Mucosa of stomach (tissue), 1 donor: ENCODE results near the gene SKAP2.

Experiments used
- H3K27me3 ChIP-seq: one replicate; pipeline ENCODE4 v1.7.0; 2013; ENCODE audit warnings: mild to moderate bottlenecking, low read length; ENCODE audit not compliant: control insufficient read depth, insufficient read depth
- H3K36me3 ChIP-seq: one replicate; pipeline ENCODE4 v1.7.0; 2013; ENCODE audit warnings: low read length; ENCODE audit not compliant: control insufficient read depth, insufficient read depth
- H3K4me1 ChIP-seq: one replicate; pipeline ENCODE4 v1.7.0; 2013; ENCODE audit warnings: mild to moderate bottlenecking, low read length; ENCODE audit not compliant: control insufficient read depth, insufficient read depth
- H3K4me3 ChIP-seq: one replicate; pipeline ENCODE4 v1.7.0; 2013; ENCODE audit warnings: low read length
- H3K9ac ChIP-seq: one replicate; pipeline ENCODE4 v1.7.0; 2013; ENCODE audit warnings: mild to moderate bottlenecking, low read length, moderate library complexity
- H3K9me3 ChIP-seq: one replicate; pipeline ENCODE4 v1.7.0; 2013; ENCODE audit warnings: mild to moderate bottlenecking, low read length, moderate library complexity; ENCODE audit not compliant: control insufficient read depth
- donor health status: Pancreatic carcinoma.

The SKAP2 gene

GRCh38 chr7:26792576-26792975 is 71.8 kb downstream of the SKAP2 start:
- Histone ChIP-seq H3K9ac (no peak overlapping the region), H3K9me3 (no peaks in the 10 kb centered on the region), H3K27me3 (no peaks in the 10 kb centered on the region), H3K4me3 (no peak overlapping the region), H3K4me1 (no peaks in the 10 kb centered on the region), H3K36me3 (no peaks in the 10 kb centered on the region)

- Histone ChIP-seq H3K27me3 (no peaks in the 10 kb centered on the region), H3K4me1 (no peaks in the 10 kb centered on the region), H3K9ac (no peak overlapping the region), H3K36me3 (no peaks in the 10 kb centered on the region), H3K4me3 (no peak overlapping the region), H3K9me3 (no peaks in the 10 kb centered on the region)
Observed at GRCh38 chr7:26792006-26792405, 72.4 kb downstream of the SKAP2 start.

- Histone ChIP-seq H3K9ac (no peak overlapping the region), H3K27me3 (no peaks in the 10 kb centered on the region), H3K36me3 (no peaks in the 10 kb centered on the region), H3K9me3 (no peaks in the 10 kb centered on the region), H3K4me3 (no peak overlapping the region), H3K4me1 (no peaks in the 10 kb centered on the region)
Observed at GRCh38 chr7:26789481-26790184, 74.8 kb downstream of the SKAP2 start.

GRCh38 chr7:26787701-26788100 is 76.7 kb downstream of the SKAP2 start:
- H3K4me1 ChIP-seq, result no peaks in the 10 kb centered on the region
- no peak overlapping the region for H3K4me3 ChIP-seq
- no peaks in the 10 kb centered on the region for H3K27me3 ChIP-seq
- H3K36me3 ChIP-seq, result no peaks in the 10 kb centered on the region
- H3K9me3 ChIP-seq, result no peaks in the 10 kb centered on the region
- no peak overlapping the region for H3K9ac ChIP-seq

GRCh38 chr7:26784118-26784517 is 80.3 kb downstream of the SKAP2 start:
- no peak overlapping the region for H3K4me3 ChIP-seq
- H3K9me3 ChIP-seq, result no peaks in the 10 kb centered on the region
- H3K36me3 ChIP-seq, result no peaks in the 10 kb centered on the region
- no peaks in the 10 kb centered on the region for H3K27me3 ChIP-seq
- no peak overlapping the region for H3K9ac ChIP-seq
- no peaks in the 10 kb centered on the region for H3K4me1 ChIP-seq

- H3K27me3 ChIP-seq, result no peaks in the 10 kb centered on the region
- no peak overlapping the region for H3K4me3 ChIP-seq
- no peaks in the 10 kb centered on the region for H3K4me1 ChIP-seq
- no peaks in the 10 kb centered on the region for H3K36me3 ChIP-seq
- H3K9me3 ChIP-seq, result no peaks in the 10 kb centered on the region
- no peak overlapping the region for H3K9ac ChIP-seq
Observed at GRCh38 chr7:26782501-26782900, 81.9 kb downstream of the SKAP2 start.

- Histone ChIP-seq H3K36me3 (no peaks in the 10 kb centered on the region), H3K27me3 (no peaks in the 10 kb centered on the region), H3K9ac (no peak overlapping the region), H3K9me3 (no peaks in the 10 kb centered on the region), H3K4me3 (no peak overlapping the region), H3K4me1 (no peaks in the 10 kb centered on the region)
Observed at GRCh38 chr7:26779978-26780595, 84.3 kb downstream of the SKAP2 start.

GRCh38 chr7:26777385-26777784 is 87.0 kb downstream of the SKAP2 start:
- H3K9ac ChIP-seq, result no peak overlapping the region
- no peaks in the 10 kb centered on the region for H3K4me1 ChIP-seq
- H3K9me3 ChIP-seq, result no peaks in the 10 kb centered on the region
- no peaks in the 10 kb centered on the region for H3K27me3 ChIP-seq
- no peaks in the 10 kb centered on the region for H3K36me3 ChIP-seq
- H3K4me3 ChIP-seq, result no peak overlapping the region

GRCh38 chr7:26760501-26760900 is 103.9 kb downstream of the SKAP2 start:
- Histone ChIP-seq H3K9me3 (no peaks in the 10 kb centered on the region), H3K4me1 (no peaks in the 10 kb centered on the region), H3K36me3 (no peaks in the 10 kb centered on the region), H3K9ac (no peak overlapping the region), H3K4me3 (no peak overlapping the region), H3K27me3 (no peaks in the 10 kb centered on the region)

- Histone ChIP-seq H3K4me1 (no peaks in the 10 kb centered on the region), H3K9me3 (no peaks in the 10 kb centered on the region), H3K36me3 (no peaks in the 10 kb centered on the region), H3K9ac (no peak overlapping the region), H3K27me3 (no peaks in the 10 kb centered on the region), H3K4me3 (no peak overlapping the region)
Observed at GRCh38 chr7:26759108-26759507, 105.3 kb downstream of the SKAP2 start.

GRCh38 chr7:26743205-26743604 is 121.2 kb downstream of the SKAP2 start:
- Histone ChIP-seq H3K27me3 (no peaks in the 10 kb centered on the region), H3K4me3 (no peak overlapping the region), H3K9me3 (no peaks in the 10 kb centered on the region), H3K9ac (no peak overlapping the region), H3K4me1 (no peaks in the 10 kb centered on the region), H3K36me3 (no peaks in the 10 kb centered on the region)

- no peaks in the 10 kb centered on the region for H3K4me1 ChIP-seq
- H3K9me3 ChIP-seq, result no peaks in the 10 kb centered on the region
- no peaks in the 10 kb centered on the region for H3K36me3 ChIP-seq
- H3K27me3 ChIP-seq, result no peaks in the 10 kb centered on the region
- H3K4me3 ChIP-seq, result no peak overlapping the region
- H3K9ac ChIP-seq, result no peak overlapping the region
Observed at GRCh38 chr7:26735976-26736600, 128.3 kb downstream of the SKAP2 start.
